Measurements from ENCODE around the gene GNGT1.

The GNGT1 gene

GRCh38 chr7:93957767-93958166 is 51.4 kb downstream of the GNGT1 start:
- Histone ChIP-seq H3K36me3 (ENCODE audit: insufficient read depth, insufficient read length, low read length) (no peaks in the 10 kb centered on the region), H3K4me3 (ENCODE audit: insufficient read length, low read depth) (no peak overlapping the region), H3K9me3 (ENCODE audit: insufficient read depth, low read length) (no peaks in the 10 kb centered on the region), H3K4me1 (ENCODE audit: insufficient read depth, insufficient read length) (no peaks in the 10 kb centered on the region), H3K27me3 (ENCODE audit: insufficient read depth, insufficient read length) (no peaks in the 10 kb centered on the region), H3K9ac (ENCODE audit: insufficient read length, low read depth) (no peak overlapping the region)
- no peak for DNase-seq (ENCODE audit: low read depth, low spot score)
- TF ChIP-seq YY1 (IDR thresholded peaks at IDR 0.05; ENCODE audit: insufficient read depth, insufficient read length) (no peak), ZNF274 (IDR thresholded peaks at IDR 0.05; ENCODE audit: low read depth, low read length) (no peak), SUZ12 (IDR thresholded peaks at IDR 0.05; ENCODE audit: extremely low read depth, insufficient read depth, insufficient read length) (no peak)

- TF ChIP-seq SUZ12 (IDR thresholded peaks at IDR 0.05; ENCODE audit: extremely low read depth, insufficient read depth, insufficient read length) (no peak), YY1 (IDR thresholded peaks at IDR 0.05; ENCODE audit: insufficient read depth, insufficient read length) (no peak), ZNF274 (IDR thresholded peaks at IDR 0.05; ENCODE audit: low read depth, low read length) (no peak)
- H3K4me3 ChIP-seq (ENCODE audit: insufficient read length, low read depth), result no peak overlapping the region
- no peaks in the 10 kb centered on the region for H3K27me3 ChIP-seq (ENCODE audit: insufficient read depth, insufficient read length)
- no peaks in the 10 kb centered on the region for H3K4me1 ChIP-seq (ENCODE audit: insufficient read depth, insufficient read length)
- no peak for DNase-seq (ENCODE audit: low read depth, low spot score)
- no peaks in the 10 kb centered on the region for H3K9me3 ChIP-seq (ENCODE audit: insufficient read depth, low read length)
- H3K9ac ChIP-seq (ENCODE audit: insufficient read length, low read depth), result no peak overlapping the region
- no peaks in the 10 kb centered on the region for H3K36me3 ChIP-seq (ENCODE audit: insufficient read depth, insufficient read length, low read length)
Measured at GRCh38 chr7:93958216-93958615, 51.8 kb downstream of the GNGT1 start.

GRCh38 chr7:93958651-93959050 is 52.3 kb downstream of the GNGT1 start:
- no peaks in the 10 kb centered on the region for H3K4me1 ChIP-seq (ENCODE audit: insufficient read depth, insufficient read length)
- no peaks in the 10 kb centered on the region for H3K36me3 ChIP-seq (ENCODE audit: insufficient read depth, insufficient read length, low read length)
- H3K4me3 ChIP-seq (ENCODE audit: insufficient read length, low read depth), result no peak overlapping the region
- no peak overlapping the region for H3K9ac ChIP-seq (ENCODE audit: insufficient read length, low read depth)
- no peak for DNase-seq (ENCODE audit: low read depth, low spot score)
- TF ChIP-seq YY1 (IDR thresholded peaks at IDR 0.05; ENCODE audit: insufficient read depth, insufficient read length) (no peak), ZNF274 (IDR thresholded peaks at IDR 0.05; ENCODE audit: low read depth, low read length) (no peak), SUZ12 (IDR thresholded peaks at IDR 0.05; ENCODE audit: extremely low read depth, insufficient read depth, insufficient read length) (no peak)
- H3K9me3 ChIP-seq (ENCODE audit: insufficient read depth, low read length), result no peaks in the 10 kb centered on the region
- H3K27me3 ChIP-seq (ENCODE audit: insufficient read depth, insufficient read length), result no peaks in the 10 kb centered on the region
